ENCODE data around the gene PRIMPOL. TPM values are rescaled to one million over a fixed set of nuclear protein-coding genes. Genes with fewer than 3 reads are reported as not detected.

PRIMPOL gene
- polyA plus RNA-seq, 1 donor = 47.8 TPM

DNA sequence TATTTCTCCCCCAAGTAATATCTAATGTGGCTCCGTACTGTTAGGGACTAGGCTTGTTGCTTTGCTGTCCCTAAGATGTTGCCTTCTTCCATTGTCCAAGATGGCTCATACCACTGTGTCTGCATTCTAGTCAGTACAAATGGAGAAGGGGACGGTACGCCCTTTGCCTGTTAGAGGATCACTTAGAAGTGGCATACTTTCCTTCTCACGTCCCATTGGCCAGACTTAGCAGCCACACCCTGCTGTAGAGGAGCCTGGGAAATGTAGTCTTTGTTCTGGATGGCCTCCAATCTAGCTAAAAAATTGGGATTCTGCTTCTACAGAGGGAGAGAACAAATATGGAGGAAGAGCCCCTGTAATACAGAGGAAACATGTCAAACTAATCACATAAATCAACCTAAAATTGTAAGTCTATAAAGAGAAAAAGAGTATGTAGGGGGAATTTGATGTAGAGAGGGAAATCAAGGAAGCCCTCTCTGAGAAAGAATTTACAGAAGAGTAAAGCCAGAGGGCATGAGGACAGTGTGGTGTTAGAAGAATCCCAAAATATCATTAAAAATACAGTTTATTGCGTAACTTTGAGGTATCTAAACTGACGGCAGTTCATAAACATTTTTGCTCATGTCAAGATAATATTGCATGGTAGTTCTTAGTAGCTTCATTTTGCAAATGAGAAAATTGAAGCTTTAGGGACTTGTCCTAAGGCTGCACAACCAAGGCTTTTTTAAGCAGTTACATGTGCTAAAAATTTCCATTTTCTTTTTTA lies 15.1 kb downstream of the PRIMPOL start:
- no peak for DNase-seq

DNA sequence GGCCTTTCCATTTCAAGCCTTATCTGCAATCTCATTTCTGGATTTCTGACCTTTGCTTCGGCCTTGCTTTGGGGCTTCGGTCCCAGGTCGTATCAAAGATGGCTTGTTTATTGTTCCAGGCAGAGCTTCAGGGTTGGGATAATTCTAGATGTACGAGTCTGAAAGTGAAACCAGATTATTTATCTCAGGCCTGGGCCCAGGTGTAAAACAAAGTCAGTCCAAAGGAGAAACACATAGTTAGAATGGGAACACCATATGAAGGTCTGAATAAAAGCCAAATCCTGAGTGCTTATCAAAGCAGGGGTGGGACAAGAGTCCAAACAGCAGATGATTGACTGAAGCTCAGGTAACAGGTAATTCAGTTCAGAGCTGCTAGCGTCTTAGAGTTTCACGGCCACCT lies 17.1 kb downstream of the PRIMPOL start:
- DNase-seq = no peak

DNA sequence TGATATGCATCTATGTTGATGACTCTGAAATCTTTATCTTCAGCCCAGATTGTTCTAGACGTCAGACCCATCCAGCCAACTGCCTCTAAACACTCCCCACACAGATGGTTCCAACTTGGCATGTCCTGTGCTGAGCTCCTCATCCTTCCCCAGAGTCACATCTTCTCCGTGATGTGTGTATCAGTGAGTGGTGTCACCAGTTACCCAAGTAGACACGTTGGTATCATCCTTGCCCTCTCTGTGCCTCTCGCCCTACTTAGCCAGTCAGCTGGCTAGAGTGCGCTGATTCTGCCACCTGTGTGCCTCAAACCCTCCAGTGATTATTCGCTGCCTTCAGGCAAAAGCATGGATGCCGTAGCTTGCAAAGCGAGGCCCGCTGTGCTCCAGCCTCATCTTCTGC lies 18.6 kb downstream of the PRIMPOL start:
- DNase-seq = no peak

DNA sequence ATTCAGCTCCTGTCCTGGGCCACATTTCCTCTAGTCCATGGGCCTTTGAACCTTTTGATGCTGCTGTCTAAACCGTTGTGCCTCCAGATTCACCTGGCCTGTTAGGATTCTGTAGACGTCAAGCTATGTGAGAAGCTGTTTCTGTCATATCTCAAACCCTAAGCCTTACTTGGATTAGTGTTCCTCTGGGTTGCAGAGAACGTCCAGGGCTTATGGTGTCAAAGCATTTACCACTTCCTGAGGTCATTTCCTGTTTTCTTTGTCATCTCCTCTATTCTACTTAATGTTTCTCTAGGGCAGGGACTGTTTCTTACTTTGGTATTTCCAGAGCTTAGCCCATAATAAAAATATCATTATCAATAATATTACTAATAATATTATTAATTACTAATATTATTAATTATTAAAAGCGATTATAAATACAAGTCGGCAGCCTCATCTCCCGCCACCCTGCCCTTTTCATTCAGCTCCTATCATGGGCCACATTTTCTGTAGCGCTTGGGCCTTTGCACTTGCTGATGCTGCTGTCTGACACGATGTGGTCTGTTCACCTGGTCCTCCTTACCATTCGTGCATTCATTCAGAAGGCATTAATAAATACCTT lies 19.1 kb downstream of the PRIMPOL start:
- no peak for DNase-seq

DNA sequence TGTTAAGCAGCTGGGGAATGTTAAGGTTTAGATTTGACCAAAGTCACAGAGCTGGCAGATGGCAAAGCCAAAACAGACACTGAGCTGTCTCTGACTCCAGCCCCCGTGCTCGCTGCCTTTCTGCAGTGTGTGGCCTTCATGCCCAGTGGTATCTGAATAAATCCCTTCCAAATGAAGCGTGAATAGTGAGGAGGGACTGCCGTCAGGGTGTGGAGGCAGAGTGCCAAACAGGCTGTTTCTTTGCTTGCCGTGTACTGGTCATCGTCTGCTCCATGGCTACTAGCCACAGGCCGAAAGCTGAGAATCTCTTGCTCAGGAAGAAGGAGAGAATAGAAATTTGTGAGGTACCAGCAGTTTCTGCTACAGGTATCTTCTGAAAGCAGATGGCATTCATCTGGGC lies 19.7 kb downstream of the PRIMPOL start:
- no peak for DNase-seq

DNA sequence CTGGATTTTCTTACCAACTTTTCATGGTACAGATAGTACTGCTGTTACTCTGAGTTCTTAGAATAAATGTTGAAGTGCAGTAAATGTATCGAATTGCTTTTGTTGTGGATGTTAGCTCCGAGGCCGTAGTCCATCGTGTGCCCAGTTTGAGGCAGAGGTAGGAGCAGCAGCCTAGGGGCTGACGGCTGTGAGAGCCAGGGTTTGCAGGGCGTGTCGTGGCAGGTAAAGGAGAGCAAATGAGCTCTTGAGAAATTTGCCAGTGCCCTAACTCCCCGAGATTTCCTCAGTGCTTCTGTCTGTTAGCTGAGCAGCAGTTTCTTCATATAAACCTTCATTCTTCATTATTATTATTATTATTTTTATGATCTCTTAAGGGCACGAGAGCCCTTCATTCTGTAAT lies 21.6 kb downstream of the PRIMPOL start:
- no peak for DNase-seq

DNA sequence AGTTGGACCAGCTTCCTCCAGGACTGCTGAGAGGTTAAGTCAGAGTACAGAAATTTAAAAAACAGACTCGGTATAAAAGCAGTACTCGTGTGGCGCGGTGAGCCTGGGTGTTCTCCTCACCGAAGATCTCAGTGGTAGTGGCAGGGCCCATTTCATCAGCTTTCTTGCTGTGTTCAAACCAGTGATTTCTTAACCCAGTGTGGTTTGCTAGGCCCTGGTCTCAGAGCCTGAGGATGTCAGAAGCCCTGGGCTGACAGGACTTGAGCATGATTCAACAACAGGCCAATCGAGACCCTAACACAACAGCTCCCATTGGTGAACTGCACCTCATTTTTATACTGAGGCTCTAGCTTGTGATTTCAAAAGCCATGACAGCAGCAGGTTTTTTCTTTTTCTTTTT lies 23.2 kb downstream of the PRIMPOL start:
- no peak for DNase-seq

DNA sequence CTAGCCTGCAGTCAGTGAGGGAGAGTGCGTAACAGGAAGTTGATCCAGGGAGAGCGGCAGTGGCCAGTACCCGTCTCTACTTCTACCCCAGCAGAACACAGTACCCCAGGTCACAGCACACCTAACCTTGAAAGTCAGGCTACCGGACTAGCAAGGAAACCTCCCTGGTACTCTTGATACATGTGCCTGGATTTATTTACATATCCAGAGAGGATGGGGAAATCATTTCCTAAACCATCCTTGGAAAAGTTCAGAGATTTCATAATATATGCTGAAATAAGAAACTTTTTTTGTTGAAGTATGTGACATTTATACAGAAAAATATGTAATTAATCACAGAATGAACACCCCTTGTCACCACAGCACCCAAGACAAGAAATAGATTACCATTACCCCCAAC lies 24.5 kb downstream of the PRIMPOL start:
- no peak for DNase-seq

DNA sequence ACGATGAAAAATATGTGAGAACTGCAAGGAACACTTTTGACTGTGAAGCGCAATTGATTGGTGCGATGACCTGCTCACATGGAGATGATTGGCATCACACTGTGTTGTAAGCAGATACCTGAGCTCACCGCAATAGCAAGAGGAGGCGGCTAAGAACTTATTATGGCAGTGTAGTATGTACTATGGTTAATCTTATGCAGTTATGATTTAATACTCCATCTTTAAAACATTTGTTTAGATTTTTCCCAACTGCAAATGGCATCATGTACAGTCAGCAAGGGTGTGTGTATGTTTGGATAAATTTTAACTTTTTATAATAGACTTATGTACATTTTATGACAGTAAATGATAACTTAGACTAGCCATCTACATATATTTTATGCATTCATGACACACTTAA lies 25.5 kb downstream of the PRIMPOL start:
- DNase-seq = no peak

DNA sequence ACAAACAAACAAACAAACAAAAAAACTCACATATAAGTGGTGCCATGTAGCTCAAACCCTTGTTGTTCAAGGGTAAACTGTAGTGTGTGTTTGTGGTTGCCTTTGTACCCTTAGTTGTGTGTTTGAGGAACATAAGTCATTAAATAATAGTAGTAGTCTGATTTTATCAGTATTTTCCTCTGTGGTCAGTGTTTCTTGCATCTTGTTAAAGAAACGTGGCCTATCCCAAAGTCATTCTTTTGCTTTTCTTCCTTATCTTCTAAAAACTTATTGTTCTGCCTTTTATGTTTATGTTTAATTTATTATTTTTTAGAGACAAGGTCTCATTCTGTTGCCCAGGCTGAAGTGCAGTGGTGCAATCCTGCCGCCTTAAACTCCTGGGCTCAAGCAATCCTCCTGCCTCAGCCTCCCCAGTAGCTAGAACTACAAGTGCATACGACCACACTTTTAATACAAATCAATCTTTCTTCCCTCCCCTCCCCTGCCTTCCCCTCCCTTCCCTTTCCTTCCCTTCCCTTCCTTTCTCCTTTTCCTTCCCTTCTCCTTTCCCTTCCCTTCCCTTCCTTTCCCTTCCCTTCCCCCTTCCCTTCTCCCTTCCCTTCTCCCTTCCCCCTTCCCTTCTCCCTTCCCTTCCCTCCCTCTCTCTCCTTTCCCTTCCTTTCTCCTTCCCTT lies 26.4 kb downstream of the PRIMPOL start:
- DNase-seq = no peak

DNA sequence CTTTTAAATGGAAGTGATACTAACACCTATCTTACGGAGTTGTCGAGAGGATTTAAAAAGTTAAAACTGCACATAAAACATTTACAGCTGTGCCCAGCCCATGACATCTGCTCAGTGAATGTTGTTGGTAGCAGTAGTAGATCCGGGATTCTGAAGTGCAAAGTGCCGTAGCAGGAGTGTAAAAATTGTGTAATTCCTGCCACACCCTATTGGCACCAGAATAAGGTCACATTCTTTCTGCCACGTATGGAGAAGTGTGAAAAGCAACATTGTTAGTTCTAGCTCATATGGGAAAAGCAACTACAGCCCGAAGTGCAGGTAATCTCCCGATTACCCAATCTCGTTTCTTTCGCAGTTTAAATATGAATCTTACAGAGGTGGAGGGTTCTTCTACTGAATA lies 31.2 kb downstream of the PRIMPOL start:
- DNase-seq = no peak

DNA sequence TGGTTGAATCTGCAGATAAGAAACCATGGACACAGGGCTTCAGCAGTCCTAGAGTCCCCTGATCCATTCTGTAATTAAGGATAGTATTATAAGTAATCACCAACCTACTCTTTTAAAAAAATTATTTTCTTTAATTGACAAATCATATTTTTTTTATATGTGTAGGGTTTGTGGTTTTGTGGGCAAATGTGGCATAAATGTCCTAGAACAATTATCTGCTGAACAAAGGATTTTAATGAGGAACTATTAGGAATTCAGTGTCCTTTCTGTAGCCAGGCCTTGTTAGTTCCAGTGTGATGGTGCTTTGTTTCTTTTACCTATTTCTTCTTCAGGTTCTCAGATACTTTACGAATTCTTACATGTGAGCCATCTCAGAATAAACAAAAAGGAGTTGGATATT lies 32.4 kb downstream of the PRIMPOL start:
- no peak for DNase-seq

DNA sequence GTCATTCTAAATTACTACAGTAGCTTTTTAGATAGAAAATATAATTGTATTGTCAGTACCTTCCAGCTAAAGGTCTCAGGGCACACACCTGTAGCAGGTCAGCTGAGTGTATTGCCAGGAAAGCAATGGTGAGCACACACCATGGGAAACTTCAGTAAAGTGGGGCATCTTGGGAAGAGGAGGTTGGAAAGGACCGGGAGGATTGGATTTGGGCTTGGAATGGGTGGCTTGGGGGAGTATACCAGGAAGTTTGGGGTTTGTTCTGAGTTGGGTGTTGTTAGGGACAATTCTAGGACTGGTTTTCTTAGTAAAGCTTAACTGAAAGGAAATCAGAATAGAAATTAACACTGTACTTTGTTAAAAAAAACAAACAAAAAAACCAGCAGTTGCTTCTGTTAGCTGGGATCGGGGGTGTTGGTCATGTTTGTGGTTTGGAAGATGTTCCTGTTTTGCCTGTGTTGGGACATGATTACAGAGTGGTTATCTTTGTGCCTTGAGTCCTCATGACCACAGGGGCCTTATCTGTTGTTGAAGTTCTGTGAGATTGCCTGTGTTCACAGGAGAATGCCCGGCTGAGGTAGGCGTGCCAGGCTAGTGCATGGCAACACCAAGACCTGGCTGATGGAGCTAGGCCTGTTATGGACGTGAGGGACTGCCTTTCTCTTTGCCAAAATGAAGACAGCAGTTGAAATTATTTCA lies 35.1 kb downstream of the PRIMPOL start:
- no peak for DNase-seq

DNA sequence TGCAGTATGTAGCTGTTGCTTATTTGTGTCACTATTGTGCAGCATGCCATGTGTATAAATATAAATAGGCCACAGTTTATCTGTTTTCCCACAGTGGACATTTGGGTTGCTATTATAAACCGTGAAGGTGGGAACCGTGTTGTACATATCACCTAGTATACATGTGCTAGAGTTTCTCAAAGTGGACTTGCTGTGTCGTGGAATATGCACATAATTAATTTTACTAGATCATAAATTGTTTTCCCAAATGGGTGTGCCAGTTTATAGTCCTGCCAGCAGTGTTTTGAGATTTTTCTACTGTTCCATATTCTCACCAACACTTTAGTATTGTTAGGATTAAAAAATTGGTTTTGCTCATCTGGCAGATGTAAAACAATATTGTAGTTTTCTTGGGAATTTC lies 38.5 kb downstream of the PRIMPOL start:
- no peak for DNase-seq

DNA sequence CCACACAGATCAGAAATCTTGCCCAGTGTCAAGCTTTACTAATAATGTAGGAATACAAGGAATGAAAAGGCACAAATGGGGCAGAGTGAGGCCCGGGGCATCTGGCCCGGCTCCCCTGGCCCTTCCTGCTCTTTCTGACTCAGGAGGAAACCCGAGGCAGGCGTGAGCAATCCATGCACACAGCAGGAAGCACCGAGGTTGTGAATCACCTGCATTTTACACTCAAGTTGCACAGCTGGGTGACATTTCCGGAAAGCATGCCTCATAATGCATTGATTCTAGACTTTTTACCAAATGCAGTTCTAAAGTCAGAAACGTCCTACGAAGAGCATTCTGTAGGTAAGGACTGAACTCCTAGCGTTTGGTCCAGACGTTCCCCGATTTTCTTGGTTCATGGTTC lies 38.9 kb downstream of the PRIMPOL start:
- DNase-seq = no peak

DNA sequence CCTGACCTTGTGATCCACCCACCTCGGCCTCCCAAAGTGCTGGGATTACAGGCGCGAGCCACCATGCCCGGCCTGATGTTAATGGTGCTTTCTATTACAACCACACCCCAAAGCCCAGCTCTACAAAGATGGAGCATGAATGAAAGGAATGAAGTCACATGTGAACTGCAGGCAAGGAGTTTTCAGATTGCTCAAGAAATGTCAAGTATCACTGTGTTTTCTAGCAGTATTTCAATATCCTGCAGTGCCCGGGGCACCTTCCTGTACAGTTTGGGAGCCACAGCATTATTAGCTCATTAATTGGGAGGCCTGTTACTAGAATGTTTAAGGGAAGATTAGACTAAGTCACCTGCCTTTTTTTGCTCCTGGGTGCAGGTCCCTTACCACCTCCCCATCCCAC lies 40.1 kb downstream of the PRIMPOL start:
- DNase-seq = no peak

DNA sequence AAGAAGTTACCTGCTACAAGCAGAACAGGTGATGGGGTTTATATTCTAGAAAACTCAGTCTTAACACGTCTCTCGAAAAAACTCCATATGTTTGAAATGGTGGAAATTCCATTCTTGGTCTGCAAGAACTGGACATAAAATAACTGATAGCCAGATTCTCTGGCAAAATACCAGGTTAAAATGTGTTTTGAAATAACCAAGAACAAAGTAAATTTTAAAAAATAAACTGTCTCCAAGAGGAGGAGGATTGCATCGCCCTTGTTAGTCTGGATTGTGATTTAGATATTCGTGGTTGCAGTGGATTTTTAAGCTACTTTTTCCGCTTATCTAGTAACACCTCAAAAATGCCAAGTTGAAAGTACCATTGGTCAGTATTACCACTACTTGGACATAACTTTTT lies 43.5 kb downstream of the PRIMPOL start:
- DNase-seq = no peak

DNA sequence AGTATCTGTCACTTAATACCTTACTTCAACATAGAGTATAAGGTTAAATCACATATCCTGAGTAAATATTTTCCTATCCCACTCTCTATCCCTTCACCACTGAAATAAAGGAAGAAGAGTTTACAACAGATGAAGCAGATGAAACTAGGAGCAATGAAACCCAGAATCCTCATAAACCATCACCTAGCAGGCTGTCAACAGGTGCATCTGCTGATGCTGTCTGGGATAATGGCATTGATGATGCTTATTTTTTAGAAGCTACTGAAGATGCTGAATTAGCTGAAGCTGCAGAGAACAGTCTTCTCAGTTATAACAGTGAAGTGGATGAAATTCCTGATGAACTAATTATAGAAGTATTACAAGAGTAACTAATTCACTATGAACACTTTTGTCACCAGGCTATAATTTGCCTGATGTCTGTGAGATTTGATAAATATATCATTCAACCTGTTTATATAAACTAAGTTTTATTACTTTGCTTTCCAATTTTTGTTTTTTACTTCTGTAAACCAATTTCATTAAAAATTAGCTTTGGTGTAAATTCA lies 44.9 kb downstream of the PRIMPOL start:
- no peak for DNase-seq

DNA sequence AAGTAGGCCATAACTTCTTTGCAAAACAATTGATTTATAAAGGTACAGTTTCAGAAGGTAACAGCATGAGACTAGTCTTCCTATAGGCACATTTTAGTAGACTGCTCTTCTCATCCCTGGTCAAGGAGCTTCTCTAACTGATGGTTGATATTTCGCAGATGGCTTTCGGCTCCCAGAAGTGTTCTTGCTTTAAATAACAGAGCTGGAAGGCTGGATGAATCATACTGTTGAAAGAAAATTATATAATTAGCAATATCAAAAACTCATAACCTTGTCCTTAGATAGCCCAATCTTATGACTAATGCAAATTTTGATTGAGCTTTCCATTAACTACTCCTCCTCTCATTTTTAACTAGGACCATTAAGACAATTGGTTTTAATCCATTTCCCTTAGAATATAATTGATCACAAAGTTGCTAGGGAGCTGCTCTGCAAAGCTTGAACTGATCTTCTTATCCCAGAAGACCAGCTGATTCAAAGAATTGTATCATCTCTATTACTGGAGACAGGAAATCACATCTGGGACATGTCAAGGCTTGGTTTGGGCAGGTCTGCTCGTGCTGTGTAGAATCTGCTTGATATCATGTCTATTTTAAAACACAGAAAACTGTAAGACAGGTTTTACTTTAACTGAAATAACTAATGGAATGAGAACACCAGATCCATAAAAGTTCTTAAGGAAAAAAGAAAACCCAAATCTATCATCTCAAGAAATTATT lies 45.8 kb downstream of the PRIMPOL start:
- no peak for DNase-seq

DNA sequence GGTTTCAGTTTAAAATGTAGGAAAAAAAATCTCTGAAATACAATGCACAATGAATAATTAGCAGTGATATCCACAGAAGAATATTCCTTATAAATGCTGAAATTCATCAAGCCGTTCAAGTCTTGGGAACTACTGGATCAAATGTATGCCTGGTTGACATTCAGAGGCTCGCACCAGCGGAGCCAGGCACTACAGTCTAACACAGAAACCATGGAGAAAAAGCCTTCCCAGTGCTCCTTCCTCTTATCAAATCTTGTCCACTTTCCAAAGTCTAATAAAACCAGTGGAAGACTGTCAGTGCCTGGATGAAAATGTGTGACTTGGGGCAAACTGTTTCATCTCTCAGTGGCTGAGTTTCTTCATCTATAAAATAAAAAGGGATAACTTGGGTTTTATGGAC lies 48.4 kb downstream of the PRIMPOL start:
- DNase-seq = no peak

DNA sequence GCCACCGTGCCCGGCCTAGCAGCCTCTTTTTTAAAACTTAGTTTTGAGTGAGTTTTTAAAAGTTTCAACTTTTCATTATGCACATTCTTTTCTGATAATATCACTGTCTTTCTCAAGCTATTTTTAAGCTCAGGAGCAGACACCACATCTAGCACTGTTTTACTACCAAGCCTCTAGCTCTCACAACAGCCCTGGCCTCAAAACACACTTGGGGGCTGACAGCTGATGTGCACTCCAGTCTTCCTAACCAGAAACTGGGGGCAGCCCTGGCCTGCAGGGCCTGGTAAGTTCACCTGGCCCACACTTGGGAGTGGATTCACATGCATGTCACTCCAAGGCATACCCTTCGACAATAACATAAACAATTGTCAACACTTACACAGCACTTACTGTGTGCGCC lies 50.4 kb downstream of the PRIMPOL start:
- DNase-seq = no peak

DNA sequence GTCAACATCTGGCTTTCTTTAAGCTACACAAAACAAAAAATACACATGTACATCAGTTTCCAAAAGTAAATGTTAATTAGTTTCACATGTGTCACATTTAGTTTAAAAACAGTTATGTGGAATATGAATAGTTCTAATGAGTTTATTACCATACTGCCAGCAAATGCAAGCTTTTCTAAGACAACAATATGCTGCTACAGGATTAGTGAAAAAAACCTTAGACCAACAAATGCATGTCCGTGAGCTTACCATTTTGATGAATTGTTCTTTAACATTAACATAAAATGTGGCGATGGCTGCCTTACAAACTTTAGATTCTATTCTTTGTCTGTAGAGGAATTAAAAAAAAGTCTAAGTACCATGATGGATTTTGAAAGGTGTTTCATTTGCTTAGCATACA lies 52.6 kb downstream of the PRIMPOL start:
- no peak for DNase-seq

All from left kidney (tissue), 2 donors.